Measurements from ENCODE around the gene FLT3LG. TPM values are rescaled to one million over a fixed set of nuclear protein-coding genes. Genes with fewer than 3 reads are reported as not detected.

FLT3LG gene
- total and polyA plus RNA-seq, 9 of the 15 experiments (the other 6 are each of a cell fraction or from before 2014, with no cell fraction given), result 0.31 to 6.4 (median 1.1) TPM

DNA sequence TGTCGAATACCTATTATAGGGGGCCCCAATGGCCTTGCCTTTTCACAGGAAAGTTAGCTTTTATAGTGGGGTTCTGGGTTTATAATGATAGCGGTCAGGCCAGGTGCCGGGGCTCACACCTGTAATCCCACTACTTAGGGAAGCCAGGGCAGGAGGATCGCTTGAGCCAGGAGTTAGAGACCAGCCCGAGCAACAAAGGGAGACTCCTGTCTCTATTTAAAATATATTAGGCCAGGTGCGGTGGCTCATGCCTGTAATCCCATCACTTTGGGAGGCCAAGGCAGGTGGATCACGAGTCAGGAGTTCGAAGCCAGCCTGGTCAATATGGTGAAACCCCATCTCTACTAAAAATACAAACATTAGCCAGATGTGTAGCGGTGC is 29.6 kb downstream of the FLT3LG start (continued):
- no peak for TF ChIP-seq HES1 (IDR thresholded peaks at IDR 0.05; ENCODE audit: low read depth)
- TF ChIP-seq NR2C1 (IDR thresholded peaks at IDR 0.05), result no peak
- no peak for TF ChIP-seq NR2C1 (tag; IDR thresholded peaks at IDR 0.05)
- TF ChIP-seq ZNF830 (CRISPR knock-in tag; IDR thresholded peaks at IDR 0.05), result no peak
- TF ChIP-seq KLF1 (tag; IDR thresholded peaks at IDR 0.05), result no peak
- TF ChIP-seq, protein P1, sequence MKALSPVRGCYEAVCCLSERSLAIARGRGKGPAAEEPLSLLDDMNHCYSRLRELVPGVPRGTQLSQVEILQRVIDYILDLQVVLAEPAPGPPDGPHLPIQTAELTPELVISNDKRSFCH (CRISPR knock-in tag; IDR thresholded peaks at IDR 0.05), result no peak
- TF ChIP-seq, protein P1 (tag; IDR thresholded peaks at IDR 0.05), result no peak
- no peak for TF ChIP-seq ZZZ3 (IDR thresholded peaks at IDR 0.05)

DNA sequence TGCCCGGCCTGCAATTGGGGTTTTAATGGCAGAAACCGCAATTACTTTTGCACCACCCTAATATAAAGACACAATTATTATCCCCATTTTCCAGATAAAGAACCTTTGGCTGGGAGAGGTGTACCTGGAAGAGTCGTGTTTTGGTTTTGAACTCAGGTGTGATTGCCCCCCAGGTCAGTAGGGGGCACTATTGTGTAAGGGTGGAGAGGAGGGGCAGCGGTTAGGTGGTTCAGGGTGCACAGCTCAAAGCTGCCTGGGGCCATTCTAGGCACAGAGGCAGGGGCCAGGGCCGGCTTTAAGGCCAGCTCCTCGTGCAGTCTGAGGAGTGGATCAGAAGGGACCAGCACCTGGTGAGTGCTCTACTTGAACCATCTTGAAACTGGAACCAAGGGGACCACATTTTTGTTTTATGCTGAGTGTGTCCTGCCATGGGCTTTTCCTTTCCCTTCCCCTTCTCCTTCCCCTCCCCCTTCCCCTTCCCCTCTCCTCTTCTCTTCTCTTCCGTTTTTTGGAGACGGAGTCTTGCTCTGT is 32.6 kb downstream of the FLT3LG start:
- H4K20me1 ChIP-seq (replicated peaks; ENCODE audit: control insufficient read depth, insufficient read depth, low read length), result no peaks in the 10 kb centered on the region
- BruUV-seq (replicated peaks), result no TSS peak
- H3K9me1 ChIP-seq (ENCODE audit: control insufficient read depth, insufficient read depth, low read length), result no peaks in the 10 kb centered on the region
- WGBS (ENCODE audit: insufficient coverage, low coverage, missing lambda C conversion rate), result 2% methylated on average over 7 of the region's 8 CpGs
- no peak overlapping the region for H3K27ac ChIP-seq (ENCODE audit: extremely low read depth, low read depth, low read length)
- intact Hi-C loops (cut with micrococcal nuclease) (loop anchor here (1.0 kb wide), 2 partner anchors 41 to 64 kb away; no protein-coding TSS in a partner anchor), in situ Hi-C loops (cut with MboI) (loop anchor here (5.0 kb wide), 3 partner anchors 36 to 166 kb away; no protein-coding TSS in a partner anchor)
- peak overlapping the region in 1 of 2 experiments; percentile 56; a peak in 1 of 4 replicates for H3K9ac ChIP-seq (ENCODE audit: insufficient read depth in 1 of 2, low read depth in 2 of 2, low read length in 2 of 2)
- FAIRE-seq (peak; percentile 90), DNase-seq (ENCODE audit: extremely low read depth in 1 of 4, low spot score in 3 of 4) (peak; percentile 83 to 87 (median 84)), ATAC-seq (peak; percentile 88)
- no peak overlapping the region for H3K4me3 ChIP-seq
- H2AFZ ChIP-seq (ENCODE audit: low read depth, low read length), result peak overlapping the region; percentile 43; the same call in 1 of the 2 replicates
- no peaks in the 10 kb centered on the region for H3K9me3 ChIP-seq (replicated peaks; ENCODE audit: control insufficient read depth, insufficient read depth, low read depth, low read length)
- ChIA-PET CTCF (ENCODE audit: low intra/inter-chr PET ratio) (interaction anchor here (0.6 to 1.7 kb wide), 5 partner anchors 40 to 477 kb away, joined by 3 to 16 read pairs (median 3); no protein-coding TSS in a partner anchor), POLR2A (interaction anchor here (0.6 to 1.0 kb wide), 4 partner anchors 20 to 475 kb away, joined by 3 to 5 read pairs (median 4); no protein-coding TSS in a partner anchor)
- peak overlapping the region; percentile 32; the same call in 1 of the 2 replicates for H3K4me2 ChIP-seq (ENCODE audit: insufficient read depth, low read length)
- no peaks in the 10 kb centered on the region for H3K36me3 ChIP-seq (ENCODE audit: control insufficient read depth, insufficient read depth, low read length)
- no peaks in the 10 kb centered on the region for H3K27me3 ChIP-seq (ENCODE audit: control insufficient read depth in 2 of 2, insufficient read depth in 2 of 2, low read length in 2 of 2)
- peaks cover 2 to 6% of the 10 kb centered on the region in 2 experiments; a peak in 3 of 5 replicates for H3K4me1 ChIP-seq (replicated peaks in 1 of 2; ENCODE audit: control insufficient read depth in 2 of 2, insufficient read depth in 2 of 2, low read length in 2 of 2)
- no peaks in the 10 kb centered on the region for H3K79me2 ChIP-seq (ENCODE audit: control insufficient read depth, insufficient read depth, low read length)
- TF ChIP-seq ZNF41 (CRISPR knock-in tag; conservative IDR thresholded peaks at IDR 0.05) (no peak), ZNF324 (CRISPR knock-in tag; IDR thresholded peaks at IDR 0.05) (no peak), NFE2 (IDR thresholded peaks at IDR 0.05; ENCODE audit: low read depth) (no peak), FOSL1 (tag; conservative IDR thresholded peaks at IDR 0.05) (no peak), MEIS2 (IDR thresholded peaks at IDR 0.05; ENCODE audit: partially characterized antibody) (no peak), ZNF77 (CRISPR knock-in tag; IDR thresholded peaks at IDR 0.05) (no peak), ZNF263 (CRISPR knock-in tag; IDR thresholded peaks at IDR 0.05; ENCODE audit: borderline replicate concordance) (no peak), SP1 (CRISPR knock-in tag; IDR thresholded peaks at IDR 0.05) (0 out of 2 replicates have a peak, but pooled peaks have one; percentile 52), STAT5A (IDR thresholded peaks at IDR 0.05; ENCODE audit: borderline replicate concordance, low read length) (no peak), AFF4 (CRISPR knock-in tag; IDR thresholded peaks at IDR 0.05) (no peak)
